Right renal pelvis (tissue), 4 donors: Measurements from ENCODE around the gene NRF1. TPM values are rescaled to one million over a fixed set of nuclear protein-coding genes. Genes with fewer than 3 reads are reported as not detected.
"Not testable (repeated sequence)": the region's sequence is repeated elsewhere in the genome, so short reads cannot be mapped to it uniquely, and the experiment has no call there.

ENCODE experiments used
- DNase-seq, 4 donors: peaks; one replicate each; pipeline ENCODE4 v3.0.0-alpha.2; 2013; ENCODE audit warnings: low read depth in 4 of 4, low spot score in 3 of 4, missing footprints in 1 of 4
- polyA plus RNA-seq, 4 donors: library from polyadenylated mRNA; unstranded; fragments of 120-200 nt; gene quantifications; one replicate each; pipeline ENCODE4 v1.2.1, GENCODE V29; 2013; ENCODE audit not compliant: insufficient read length in 4 of 4

Gene NRF1
- polyA plus RNA-seq, 4 donors = 19.2 to 23.0 (median 22.0) TPM

- no peak for DNase-seq
Measured at GRCh38 chr7:129643550-129644170, 32.1 kb downstream of the NRF1 start.

- peak in 1 of 4 donors; percentile 25 for DNase-seq
Measured at GRCh38 chr7:129644634-129645230, 33.2 kb downstream of the NRF1 start.

GRCh38 chr7:129646369-129647021 is 35.0 kb downstream of the NRF1 start:
- DNase-seq = no peak

- no peak for DNase-seq
Measured at GRCh38 chr7:129649128-129649690, 37.7 kb downstream of the NRF1 start.

- no peak for DNase-seq
Measured at GRCh38 chr7:129650056-129650758, 38.7 kb downstream of the NRF1 start.

- no peak for DNase-seq
Measured at GRCh38 chr7:129652914-129653313, 41.4 kb downstream of the NRF1 start.

- no peak for DNase-seq
Measured at GRCh38 chr7:129655811-129656210, 44.3 kb downstream of the NRF1 start.

GRCh38 chr7:129657363-129657762 is 45.8 kb downstream of the NRF1 start:
- no peak for DNase-seq

- DNase-seq = not testable (repeated sequence)
Measured at GRCh38 chr7:129659907-129660306, 48.4 kb downstream of the NRF1 start.

GRCh38 chr7:129661645-129662182 is 50.2 kb downstream of the NRF1 start:
- DNase-seq = no peak

GRCh38 chr7:129663240-129663639 is 51.7 kb downstream of the NRF1 start:
- not testable (repeated sequence) for DNase-seq

- peak in 3 of 4 donors; percentile 20 to 28 (median 22) for DNase-seq
Measured at GRCh38 chr7:129664029-129665012, 52.8 kb downstream of the NRF1 start.

GRCh38 chr7:129665013-129665401 is 53.5 kb downstream of the NRF1 start:
- no peak for DNase-seq

GRCh38 chr7:129667116-129667515 is 55.6 kb downstream of the NRF1 start:
- DNase-seq = no peak

GRCh38 chr7:129667551-129667950 is 56.0 kb downstream of the NRF1 start:
- DNase-seq = no peak

- no peak for DNase-seq
Measured at GRCh38 chr7:129669901-129670300, 58.4 kb downstream of the NRF1 start.

- DNase-seq = no peak
Measured at GRCh38 chr7:129670656-129671055, 59.1 kb downstream of the NRF1 start.

GRCh38 chr7:129671266-129671665 is 59.7 kb downstream of the NRF1 start:
- DNase-seq = no peak

GRCh38 chr7:129674475-129674874 is 63.0 kb downstream of the NRF1 start:
- not testable (repeated sequence) for DNase-seq

- no peak for DNase-seq
Measured at GRCh38 chr7:129675521-129675920, 64.0 kb downstream of the NRF1 start.
